ENCODE measurements around the gene CENPC.
"Not testable (repeated sequence)": the region's sequence is repeated elsewhere in the genome, so short reads cannot be mapped to it uniquely, and the experiment has no call there.

The CENPC gene, protein sequence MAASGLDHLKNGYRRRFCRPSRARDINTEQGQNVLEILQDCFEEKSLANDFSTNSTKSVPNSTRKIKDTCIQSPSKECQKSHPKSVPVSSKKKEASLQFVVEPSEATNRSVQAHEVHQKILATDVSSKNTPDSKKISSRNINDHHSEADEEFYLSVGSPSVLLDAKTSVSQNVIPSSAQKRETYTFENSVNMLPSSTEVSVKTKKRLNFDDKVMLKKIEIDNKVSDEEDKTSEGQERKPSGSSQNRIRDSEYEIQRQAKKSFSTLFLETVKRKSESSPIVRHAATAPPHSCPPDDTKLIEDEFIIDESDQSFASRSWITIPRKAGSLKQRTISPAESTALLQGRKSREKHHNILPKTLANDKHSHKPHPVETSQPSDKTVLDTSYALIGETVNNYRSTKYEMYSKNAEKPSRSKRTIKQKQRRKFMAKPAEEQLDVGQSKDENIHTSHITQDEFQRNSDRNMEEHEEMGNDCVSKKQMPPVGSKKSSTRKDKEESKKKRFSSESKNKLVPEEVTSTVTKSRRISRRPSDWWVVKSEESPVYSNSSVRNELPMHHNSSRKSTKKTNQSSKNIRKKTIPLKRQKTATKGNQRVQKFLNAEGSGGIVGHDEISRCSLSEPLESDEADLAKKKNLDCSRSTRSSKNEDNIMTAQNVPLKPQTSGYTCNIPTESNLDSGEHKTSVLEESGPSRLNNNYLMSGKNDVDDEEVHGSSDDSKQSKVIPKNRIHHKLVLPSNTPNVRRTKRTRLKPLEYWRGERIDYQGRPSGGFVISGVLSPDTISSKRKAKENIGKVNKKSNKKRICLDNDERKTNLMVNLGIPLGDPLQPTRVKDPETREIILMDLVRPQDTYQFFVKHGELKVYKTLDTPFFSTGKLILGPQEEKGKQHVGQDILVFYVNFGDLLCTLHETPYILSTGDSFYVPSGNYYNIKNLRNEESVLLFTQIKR

DNA sequence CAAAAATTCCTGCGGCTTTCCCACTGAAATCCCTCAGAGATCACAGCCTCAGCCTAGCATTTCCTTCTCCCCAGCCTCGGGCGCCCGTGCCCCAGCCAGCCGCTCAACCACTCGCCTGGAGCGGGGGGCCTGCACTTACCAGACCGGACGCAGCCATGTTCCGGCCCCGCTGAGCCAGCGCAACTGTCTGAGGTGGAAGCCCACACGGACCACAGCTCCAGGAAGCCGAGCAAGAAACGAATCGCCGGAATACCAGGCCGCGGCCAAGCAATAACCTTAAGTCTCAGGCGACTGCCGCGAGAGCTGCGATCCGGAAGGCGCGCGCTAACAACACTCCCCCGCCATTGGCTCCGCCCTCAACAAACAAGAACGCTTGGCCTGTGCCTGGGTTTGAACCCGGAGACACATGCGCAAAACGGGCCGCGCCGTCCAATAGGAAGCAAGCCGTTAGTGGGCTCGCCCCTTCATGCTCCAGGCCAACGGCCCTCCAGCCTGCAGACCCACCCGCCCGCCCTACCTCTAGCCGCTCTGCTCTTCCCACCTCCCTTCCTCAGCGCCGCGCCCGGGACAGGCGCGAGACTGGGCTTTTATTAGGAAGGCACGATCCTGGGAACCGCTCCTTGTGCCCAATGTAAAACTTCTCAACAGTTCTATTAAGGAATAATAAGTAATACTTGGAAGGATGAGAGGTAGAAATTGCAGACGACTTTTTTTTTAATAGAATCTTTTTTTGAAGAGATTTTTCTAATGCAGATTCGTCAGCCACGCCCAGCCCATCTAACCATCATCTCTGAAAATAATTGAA is at the start of gene CENPC:
TSS of gene CENPC (minus strand) at position 305 of the 805 bp plus-strand sequence. CDS start at position 157, 148 bp downstream.
- peak; percentile 97 for DNase-seq

DNA sequence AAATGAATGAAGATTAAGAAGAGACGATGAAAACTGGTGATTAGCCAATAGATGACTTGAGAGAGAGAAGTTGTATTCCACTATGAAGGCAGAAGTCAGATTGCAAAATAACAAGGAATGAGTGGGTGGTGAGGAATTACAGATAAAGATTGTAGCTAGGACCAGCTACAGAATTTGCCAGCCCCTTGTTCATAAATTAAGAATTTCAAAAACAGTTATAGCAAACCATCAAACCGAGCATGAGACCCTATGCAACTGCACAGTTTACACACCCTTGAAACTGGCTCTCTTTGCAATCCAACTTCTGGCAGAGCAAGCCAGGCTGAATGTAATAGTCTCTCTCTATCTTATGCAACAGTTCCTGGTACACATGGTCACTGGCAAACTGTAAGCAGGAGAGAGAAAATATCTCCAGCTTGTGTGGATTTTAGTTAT is 48.5 kb upstream of the CENPC start:
- DNase-seq, result no peak

DNA sequence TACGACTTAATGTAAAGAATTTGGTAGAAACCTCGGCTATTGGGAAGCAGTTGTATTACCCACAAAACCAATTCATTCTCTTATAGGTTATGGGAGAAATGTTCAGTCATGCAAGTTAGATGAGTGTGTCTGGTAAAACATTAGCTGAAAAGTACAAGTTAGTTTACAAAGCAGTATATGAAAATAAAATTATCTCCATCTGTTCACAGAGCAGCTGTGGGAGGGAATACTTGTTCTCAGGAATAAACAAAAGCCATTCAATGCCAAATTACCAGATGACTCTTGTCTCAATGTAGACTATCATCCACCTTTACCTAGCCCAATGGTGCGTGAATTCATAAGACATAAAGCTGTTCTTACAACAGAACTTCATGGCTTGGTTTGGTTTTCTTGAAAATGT is 41.9 kb upstream of the CENPC start:
- DNase-seq, result no peak

DNA sequence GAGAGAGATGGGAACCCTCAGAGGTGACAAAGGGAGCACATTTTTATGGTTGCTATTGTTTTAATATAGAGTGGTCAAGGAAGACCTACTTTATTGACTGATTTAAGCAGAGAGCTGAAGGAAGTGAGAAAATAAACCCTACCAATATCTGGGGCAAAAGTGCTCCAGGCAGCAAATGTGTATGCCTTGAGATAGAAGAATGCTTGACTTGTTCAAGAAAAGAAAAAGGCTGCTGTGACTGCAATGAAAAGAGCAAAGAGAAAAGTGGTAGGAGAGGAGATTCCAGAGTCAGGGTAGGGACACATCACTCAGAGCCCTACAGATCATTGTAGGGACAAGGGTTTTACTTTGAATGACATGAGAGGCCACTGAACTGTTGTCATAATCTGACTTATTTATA is 39.2 kb upstream of the CENPC start:
- DNase-seq, result no peak

DNA sequence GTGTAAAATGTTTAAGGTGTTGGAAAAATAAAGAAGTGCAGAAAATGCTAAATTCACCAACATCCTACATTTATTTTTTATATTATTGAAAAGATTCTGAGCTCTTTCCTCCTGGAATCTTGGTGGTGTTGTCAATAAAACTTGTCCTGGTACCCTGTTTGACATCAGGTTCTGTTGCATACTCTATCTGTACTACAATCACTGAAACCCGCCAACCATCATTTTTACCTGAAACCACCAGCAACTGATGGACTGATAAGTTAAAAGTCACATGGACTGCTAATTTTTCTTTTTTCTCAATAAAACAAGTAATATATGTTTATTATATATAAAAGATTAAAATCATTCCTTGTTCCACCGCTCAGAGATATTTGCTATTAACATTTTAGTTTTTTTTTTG is 36.6 kb upstream of the CENPC start:
- DNase-seq, result no peak

DNA sequence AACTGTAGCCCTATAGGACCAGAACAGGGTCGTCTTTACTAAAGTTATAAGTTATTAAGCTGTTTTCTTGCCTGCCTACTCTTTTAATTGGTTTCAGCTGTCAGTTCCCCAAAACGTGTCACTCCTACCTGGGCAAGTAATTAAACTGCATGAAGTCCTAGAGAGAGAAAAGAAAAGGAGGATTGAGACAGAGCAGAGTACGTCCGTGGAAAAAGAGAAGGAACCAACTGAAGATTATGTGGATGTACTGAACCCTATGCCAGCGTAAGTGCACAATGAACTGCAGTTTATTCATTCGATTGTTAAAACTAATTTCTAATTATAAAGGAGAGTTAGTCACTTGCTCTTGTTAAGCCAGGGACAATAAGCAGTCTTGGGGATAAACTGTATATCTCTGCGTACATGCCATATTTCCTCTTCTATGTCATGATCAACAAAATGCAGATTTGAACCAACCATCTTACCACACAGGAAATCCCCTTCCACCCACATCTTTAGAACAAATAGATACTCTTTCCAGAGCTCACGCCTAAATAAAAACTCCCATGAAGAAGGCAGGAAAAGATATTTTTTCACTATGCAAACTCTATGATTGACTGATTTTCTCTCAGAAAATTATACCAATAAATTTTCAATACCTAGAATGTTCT is 36.0 kb upstream of the CENPC start:
- no peak for DNase-seq

DNA sequence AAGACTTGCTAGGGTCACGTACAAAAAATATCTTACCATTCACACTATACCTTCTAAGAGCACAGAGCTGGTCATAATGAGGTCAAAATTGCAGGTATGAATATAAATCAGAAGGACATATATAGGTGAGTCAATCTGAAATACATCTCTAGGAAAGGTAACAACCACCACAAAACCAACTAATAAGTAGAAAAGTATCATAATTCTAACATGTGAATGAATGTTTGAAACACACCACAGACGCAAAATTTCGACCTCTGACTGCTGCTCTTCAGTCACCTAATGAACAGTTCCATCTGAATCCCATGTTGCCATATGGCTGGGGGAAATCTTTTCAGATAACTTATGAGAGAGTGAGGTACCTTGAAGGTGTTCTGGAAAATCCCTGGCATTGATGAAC is 35.3 kb upstream of the CENPC start:
- DNase-seq, result no peak

DNA sequence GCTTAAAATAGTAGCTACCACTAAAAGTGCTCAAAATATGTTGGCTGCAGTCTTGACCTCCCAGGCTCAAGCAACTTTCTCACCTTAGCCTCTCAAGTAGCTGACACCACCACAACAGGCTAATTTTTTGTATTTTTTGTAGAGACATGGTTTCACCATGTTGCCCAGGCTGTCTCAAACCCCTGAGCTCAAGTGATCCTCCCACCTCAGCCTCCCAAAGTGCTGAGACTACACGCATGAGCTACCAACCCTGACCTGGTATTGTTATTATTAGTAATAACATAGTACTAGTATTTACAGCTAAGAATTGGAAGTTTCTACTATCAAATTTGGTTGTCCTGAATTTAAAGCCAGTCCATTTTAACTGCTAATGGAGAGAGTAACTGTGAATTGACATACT is 31.2 kb upstream of the CENPC start:
- no peak for DNase-seq

DNA sequence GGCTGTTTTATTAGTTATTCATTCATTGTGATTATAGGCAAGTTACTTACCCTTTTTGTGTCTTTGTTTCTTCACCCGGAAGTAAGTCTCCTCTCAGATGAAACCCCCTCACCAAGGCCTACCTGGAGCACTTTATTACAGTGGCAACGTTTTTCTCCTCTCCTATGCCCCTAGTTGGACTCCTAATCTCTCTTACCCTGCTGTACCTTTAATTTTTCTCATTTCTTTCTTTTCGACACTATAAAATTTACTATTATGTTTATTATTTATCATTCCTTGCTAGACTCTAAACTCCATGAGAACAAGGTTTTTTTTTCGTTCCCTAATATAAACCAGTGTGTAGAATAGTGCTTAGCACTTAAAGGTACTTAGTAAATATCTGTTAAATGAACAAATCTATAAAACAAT is 30.8 kb upstream of the CENPC start:
- DNase-seq, result no peak

DNA sequence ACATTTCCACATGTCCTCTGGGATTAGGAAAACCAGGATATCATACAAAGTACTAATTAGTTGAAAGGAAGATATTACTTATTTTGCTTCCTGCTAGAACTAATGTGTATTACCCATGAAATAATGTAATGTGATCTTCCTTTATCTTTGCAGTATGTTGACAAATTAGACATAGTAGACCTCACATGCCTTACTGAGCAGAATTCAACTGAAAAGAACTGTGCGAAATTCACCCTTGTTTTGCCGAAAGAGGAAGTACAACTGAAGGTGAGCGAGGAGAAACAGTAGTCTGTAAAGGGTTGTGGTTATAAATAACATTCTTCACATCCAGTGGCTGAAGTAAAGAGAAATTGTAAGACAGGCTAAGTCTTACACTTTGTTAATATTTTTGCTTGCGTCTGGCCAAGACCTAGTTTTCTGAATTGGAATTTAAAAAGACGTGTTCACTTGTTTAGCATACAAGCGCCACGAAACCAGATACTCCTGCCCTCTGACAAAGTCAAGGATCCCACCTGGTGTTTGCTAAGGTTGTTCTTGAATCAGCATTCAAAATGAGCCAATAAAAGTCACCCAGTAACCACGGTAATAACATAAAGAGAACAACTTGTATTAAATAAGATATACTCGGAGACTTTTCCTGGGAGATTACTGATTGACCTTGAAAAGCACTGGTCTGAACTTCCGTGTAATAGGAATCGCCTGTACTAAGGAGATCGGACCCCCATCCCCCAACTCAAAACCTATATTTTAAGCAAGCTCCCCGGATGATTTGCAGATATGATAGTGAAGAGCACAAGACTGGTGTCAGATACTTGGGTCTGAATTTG is 30.1 kb upstream of the CENPC start:
- peak; percentile 95 for DNase-seq

DNA sequence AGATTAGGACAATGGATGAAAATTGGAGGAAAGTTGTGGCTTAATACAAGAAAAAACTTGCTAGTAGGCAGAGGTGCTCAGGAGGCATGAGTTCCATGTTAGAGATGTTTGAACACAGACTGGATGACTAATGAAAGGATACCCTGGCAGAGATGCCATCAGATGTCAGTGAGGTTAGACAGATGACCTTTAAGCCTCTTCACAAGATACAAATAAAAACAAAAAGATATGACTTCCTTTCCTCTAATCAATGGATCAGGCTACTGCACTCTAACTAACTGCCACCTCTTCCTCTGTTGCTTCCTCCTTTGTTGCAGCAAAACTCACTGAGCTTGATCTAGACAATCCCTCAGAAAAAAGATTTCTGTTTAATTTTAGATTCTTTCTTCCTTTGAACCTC is 27.9 kb upstream of the CENPC start:
- no peak for DNase-seq

DNA sequence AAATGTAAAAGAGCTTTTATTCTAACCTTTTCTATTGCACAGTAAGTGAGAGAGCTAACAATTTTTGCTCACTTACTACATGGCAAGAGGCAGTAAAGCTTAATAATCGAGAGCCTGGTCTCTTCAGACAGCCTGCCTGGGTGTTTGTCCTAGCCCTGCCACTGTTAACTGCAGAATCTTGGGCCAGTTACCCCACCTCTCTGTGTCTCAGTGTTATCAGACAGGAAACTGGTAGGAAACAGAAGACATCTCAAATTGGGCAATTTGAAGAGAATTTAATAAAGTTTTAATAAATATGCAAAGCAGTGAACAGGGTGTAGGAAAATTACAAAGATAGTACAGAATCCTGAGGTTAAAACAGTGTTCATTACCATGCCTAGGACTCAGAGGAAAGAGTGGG is 26.7 kb upstream of the CENPC start:
- DNase-seq, result no peak

DNA sequence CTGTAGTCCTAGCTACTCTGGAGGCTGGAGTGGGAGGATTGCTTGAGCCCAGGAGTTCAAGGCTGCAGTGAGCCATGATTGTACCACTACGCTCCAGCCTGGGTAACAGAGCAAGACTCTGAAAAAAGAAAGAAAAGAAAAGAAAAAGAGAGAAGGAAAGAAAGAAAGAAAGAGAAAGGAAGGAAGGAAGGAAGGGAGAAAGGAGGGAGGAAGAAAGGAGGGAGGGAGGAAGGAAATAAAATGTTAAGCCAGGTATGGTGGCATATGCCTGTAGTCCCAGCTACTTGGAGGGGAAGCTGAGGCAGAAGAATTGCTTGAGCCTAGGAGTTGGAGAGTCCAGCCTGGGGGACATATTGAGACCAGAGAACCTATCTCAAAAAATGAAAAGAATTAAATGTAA is 25.2 kb upstream of the CENPC start:
- no peak for DNase-seq

DNA sequence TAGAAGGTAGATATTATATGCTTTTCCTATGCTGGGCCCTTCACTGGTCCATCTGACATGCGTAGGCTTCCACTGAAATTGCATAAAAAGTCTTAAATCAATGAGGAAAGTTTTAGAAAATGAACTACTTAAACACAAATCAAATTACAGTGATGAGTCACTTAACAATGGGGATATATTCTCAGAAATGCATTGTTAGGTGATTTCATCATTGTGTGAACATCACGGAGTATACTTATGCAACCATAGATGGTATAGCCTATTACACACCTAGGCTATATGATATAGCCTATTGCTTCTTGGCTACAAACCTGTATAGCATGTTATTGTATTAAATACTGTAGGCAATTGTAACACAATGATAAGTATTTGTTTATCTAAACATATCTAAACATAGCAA is 23.5 kb upstream of the CENPC start:
- DNase-seq, result no peak

DNA sequence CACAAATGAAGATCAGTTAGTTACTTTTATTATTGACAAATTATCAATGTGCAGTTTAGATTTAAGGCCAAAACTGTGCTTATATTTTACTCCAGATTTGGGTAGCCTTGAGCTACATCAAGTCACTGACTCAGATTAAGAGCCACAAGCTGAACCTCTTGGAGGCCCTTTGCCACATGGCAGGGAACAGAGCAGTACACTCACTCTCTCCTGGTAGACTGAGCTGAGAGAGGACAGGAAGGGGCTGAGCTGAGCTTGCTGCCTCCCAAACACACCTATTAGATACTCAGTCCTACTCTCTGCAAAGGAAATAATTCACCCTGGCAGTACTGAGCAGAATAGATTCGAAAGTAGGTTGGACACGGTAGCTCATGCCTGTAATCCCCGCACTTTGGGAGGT is 21.0 kb upstream of the CENPC start:
- DNase-seq, result no peak

DNA sequence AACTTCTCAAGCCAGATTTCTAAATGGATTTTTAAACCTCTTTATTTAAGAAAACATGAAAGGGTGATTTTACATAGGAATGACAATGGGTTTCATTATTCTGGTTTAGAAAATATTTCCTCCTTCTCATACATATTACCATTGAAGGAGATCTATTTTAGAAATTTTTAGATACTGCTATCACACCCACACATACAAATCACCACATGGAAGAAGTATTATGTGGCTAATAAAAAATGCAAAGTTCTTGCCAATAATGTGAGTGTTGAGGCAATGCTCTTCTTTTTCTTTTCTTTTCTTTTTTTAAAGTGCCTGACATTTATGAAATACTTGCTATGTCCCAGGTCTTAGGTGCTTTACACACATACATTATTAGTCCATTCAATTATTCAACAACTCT is 20.0 kb upstream of the CENPC start:
- no peak for DNase-seq

DNA sequence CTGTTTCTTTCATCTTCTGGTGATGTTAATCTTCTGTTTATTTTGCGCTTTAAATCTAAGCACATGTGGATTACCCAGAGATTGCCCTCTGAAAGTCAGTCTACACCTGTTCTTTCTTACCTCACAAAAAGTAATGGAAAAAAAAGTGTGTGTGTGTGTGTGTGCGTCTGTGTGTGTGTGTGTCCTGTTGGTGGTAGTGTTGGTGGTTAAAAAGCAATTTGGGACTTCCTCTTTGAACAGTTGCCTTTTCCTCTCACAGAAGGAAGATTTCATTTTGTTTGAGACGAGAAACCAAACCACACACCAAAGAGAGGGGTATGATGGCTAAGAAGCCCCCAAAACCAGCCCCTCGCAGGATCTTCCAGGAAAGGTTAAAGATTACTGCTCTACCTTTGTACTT is 13.2 kb upstream of the CENPC start, which contains the start of gene STAP1:
TSS of gene STAP1 (plus strand) at position 235 of the 400 bp plus-strand sequence. CDS start at position 318, 83 bp downstream.
- DNase-seq, result no peak

DNA sequence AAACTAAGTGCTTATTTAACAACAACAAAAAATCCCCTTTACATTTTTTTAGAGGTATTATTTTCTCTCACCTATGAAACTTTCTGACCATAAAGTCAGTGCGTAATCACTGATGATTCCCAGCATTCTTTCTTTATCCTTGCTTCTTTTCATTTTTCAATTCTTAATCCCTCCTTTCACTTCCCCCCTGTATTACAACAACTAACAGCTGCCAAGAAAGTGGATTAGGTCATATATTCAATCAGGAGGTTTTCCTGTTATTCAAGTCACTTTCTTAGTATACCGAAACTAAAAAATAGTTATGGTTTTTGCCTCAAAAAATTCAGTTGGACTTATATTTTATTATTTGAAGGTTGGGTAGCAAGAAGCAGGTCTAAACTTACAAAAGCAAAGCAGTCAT is 11.1 kb upstream of the CENPC start:
- no peak for DNase-seq

DNA sequence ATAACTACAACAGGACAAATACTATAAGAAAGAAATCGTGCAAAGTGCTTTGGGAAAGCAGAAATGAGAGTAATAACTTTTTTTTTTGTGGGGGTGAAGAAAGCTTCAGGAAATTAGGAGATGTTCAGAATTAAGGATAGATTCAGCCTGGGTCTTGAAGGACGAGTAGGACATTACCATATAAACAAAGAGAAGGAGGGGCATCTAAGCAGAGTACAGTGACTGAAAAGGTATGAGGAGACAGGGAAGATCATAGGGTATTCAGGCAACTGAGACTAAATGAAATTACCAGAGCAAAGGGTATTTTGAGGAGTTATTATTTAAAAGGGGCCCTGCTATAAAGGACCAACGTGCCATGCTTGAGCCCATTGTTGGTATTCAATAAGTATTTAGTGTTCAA is 10.1 kb upstream of the CENPC start:
- DNase-seq, result no peak

DNA sequence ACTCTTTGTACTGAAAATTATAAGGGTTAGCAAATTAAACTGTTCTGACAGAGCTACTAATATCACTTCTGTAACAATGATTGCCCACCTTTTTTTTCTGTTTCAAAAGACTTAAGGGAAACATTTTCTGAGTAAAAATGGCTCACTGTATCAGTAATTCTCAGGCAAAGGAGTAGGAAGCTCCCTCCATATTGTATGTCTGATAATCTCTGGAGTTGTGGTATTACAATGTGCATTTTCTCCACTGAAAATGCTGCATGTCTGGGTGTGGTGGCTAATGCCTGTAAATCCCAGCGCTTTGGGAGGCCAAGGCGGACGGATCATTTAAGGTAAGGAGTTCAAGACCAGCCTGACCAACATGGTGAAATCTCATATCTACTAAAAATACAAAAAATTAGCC is 8.8 kb upstream of the CENPC start:
- no peak for DNase-seq

DNA sequence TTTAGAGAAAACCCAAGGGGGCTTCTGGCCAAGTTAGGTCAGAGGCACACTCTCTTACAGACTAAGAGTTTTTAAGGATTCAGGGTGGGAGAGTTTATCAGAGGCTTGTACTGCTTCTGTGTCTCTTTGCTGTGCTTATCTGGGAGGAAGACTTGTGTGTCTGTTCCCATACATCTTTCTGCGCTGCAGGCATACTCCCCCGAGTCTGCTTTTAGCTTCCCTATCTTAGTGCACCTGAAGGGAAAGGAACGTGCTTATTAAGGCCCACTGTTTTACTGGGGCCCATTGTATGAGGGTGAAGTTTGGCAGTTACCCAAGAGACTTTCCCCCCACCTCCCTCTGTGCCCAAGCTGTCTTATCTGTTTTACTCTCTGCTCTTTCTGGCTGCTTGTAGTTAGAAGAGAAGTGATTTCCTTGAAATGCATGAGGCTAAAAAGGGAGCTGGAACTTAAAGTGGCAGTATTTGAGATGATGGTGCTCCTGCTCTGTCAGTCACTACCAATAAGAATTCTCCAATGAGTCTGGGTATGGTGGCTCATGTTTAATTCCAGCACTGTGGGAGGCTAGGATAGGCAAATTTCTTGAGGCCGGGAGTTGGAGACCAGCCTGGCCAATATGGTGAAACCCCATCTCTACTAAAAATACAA is 7.0 kb upstream of the CENPC start:
- DNase-seq, result not testable (repeated sequence)

All from NCI-H1092 treated with DMSO at 0.1 percent for 48 hours (cell line).